RWPE2 (cell line): Measurements from ENCODE around the gene MRNIP.

Experiments
- ATAC-seq: fragments of 200-7000 bp; cut with Tn5 transposase; 3 replicates; pipeline ENCODE4 v1.9.1; 2021; ENCODE audit warnings: low read depth
- DNase-seq: peaks from one replicate; pipeline ENCODE4 v3.0.0-alpha.2; 2020; ENCODE audit warnings: low spot score
- H3K27ac ChIP-seq: fragments of 450-650 bp; 2 replicates; pipeline ENCODE4 v1.5.1; 2017; ENCODE audit warnings: mild to moderate bottlenecking; ENCODE audit not compliant: poor library complexity, severe bottlenecking
- H3K27me3 ChIP-seq: fragments of 250-450 bp; sonication (Bioruptor Pico); 2 replicates; pipeline ENCODE4 v1.5.1; 2021; ENCODE audit warnings: mild to moderate bottlenecking, moderate library complexity; ENCODE audit not compliant: insufficient read depth, poor library complexity, severe bottlenecking
- H3K36me3 ChIP-seq: fragments of 250-450 bp; sonication (Bioruptor Pico); 2 replicates; pipeline ENCODE4 v1.5.1; 2020; ENCODE audit warnings: low read depth, mild to moderate bottlenecking, moderate library complexity
- H3K4me1 ChIP-seq: fragments of 250-450 bp; sonication (Bioruptor Pico); 2 replicates; pipeline ENCODE4 v1.5.1; 2021; ENCODE audit warnings: mild to moderate bottlenecking, moderate library complexity; ENCODE audit not compliant: insufficient read depth, poor library complexity, severe bottlenecking
- H3K4me3 ChIP-seq: fragments of 250-450 bp; sonication (Bioruptor Pico); 2 replicates; pipeline ENCODE4 v1.5.1; 2021; ENCODE audit warnings: mild to moderate bottlenecking, moderate library complexity; ENCODE audit not compliant: severe bottlenecking
- H3K9me3 ChIP-seq: fragments of 250-450 bp; sonication (Bioruptor Pico); 2 replicates; pipeline ENCODE4 v1.5.1; 2021; ENCODE audit warnings: mild to moderate bottlenecking, moderate library complexity; ENCODE audit not compliant: severe bottlenecking
- TF ChIP-seq, protein P1 (sequence below): fragments of 450-650 bp; IDR thresholded peaks from one replicate; pipeline ENCODE4 v1.5.1; 2017; ENCODE audit warnings: mild to moderate bottlenecking, moderate library complexity; ENCODE audit not compliant: poor library complexity, severe bottlenecking

The MRNIP gene

DNA sequence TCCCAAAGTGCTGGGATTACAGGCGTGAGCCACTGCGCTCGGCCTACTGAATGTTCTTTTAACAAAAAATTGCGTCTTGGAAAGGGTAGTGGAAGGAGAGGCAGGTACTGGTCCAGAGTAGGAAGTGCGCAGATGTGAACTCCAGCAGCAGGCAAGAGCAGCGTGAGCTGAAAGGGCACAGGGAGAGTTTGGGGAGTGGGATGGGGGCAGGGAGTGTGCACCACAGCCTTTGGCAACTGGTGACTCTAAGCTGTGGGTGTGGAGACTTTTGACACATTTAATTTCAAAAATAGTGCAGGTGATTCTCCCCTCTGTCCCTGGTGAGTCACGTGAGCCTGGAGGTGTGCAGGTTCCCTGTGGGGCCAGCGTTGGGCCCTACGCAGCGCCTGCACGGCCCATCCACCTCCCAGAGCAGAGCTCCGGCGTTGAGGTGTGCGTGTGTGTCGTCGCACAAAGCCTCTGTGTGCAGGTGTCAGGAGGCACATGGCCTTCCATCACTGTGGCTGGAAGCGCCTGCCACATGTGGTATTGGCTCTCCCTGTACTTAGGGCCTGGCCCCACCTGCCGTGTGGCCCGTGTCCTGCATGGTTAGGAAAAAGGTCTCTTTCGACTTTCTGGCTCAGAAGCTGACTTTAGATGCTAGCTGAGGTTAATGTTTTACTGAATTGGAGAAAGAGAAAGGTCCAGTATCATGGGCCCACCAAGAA is 26.4 kb downstream of the MRNIP start:
- Histone ChIP-seq H3K36me3 (peaks cover 92% of the 10 kb centered on the region), H3K27me3 (no peaks in the 10 kb centered on the region), H3K4me1 (no peaks in the 10 kb centered on the region), H3K27ac (no peak overlapping the region), H3K9me3 (no peaks in the 10 kb centered on the region), H3K4me3 (no peak overlapping the region)
- TF ChIP-seq, protein P1, sequence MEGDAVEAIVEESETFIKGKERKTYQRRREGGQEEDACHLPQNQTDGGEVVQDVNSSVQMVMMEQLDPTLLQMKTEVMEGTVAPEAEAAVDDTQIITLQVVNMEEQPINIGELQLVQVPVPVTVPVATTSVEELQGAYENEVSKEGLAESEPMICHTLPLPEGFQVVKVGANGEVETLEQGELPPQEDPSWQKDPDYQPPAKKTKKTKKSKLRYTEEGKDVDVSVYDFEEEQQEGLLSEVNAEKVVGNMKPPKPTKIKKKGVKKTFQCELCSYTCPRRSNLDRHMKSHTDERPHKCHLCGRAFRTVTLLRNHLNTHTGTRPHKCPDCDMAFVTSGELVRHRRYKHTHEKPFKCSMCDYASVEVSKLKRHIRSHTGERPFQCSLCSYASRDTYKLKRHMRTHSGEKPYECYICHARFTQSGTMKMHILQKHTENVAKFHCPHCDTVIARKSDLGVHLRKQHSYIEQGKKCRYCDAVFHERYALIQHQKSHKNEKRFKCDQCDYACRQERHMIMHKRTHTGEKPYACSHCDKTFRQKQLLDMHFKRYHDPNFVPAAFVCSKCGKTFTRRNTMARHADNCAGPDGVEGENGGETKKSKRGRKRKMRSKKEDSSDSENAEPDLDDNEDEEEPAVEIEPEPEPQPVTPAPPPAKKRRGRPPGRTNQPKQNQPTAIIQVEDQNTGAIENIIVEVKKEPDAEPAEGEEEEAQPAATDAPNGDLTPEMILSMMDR = no peak
- ATAC-seq = no peak
- DNase-seq = no peak

- ATAC-seq (no peak), DNase-seq (no peak)
- no peaks in the 10 kb centered on the region for H3K27me3 ChIP-seq
- H3K4me3 ChIP-seq = no peak overlapping the region
- no peaks in the 10 kb centered on the region for H3K4me1 ChIP-seq
- H3K36me3 ChIP-seq = peaks cover 91% of the 10 kb centered on the region
- TF ChIP-seq, protein P1 = no peak
- H3K27ac ChIP-seq = no peak overlapping the region
- H3K9me3 ChIP-seq = no peaks in the 10 kb centered on the region
Measured at GRCh38 chr5:179830818-179831468, 27.7 kb downstream of the MRNIP start.

DNA sequence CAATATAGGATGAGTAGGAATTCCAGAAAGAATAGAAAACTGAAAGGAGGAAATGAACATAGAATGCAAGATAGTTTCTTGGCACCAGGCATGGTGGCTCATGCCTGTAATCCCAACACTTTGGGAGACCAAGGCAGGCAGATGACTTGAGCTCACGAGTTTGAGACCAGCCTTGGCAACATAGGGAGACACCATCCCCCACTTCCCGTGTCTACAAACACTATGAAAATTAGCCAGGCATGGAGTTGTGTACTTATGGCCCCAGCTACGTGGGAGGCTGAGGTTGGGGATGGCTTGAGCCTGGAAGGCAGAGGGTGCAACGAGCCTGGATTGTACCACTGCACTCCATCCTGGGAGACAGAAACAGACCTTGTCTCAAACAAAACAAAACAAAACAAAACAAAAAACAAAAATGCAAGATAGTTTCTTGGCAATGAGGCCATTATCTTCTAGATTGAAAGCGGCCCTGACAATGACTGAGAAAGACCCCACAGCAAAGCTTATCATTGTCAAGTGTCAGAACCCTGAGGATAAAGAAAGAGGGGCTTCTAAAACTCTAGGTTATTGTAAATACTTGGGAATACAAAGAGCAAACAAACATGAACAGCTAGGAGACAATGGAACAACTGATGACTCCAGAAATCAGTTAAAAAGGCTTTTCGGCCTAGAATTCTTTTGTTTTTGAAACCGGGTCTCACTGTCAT is 28.7 kb downstream of the MRNIP start:
- DNase-seq (no peak), ATAC-seq (no peak)
- TF ChIP-seq, protein P1 = no peak
- H3K4me3 ChIP-seq = no peak overlapping the region
- peaks cover 94% of the 10 kb centered on the region for H3K36me3 ChIP-seq
- H3K4me1 ChIP-seq = no peaks in the 10 kb centered on the region
- no peaks in the 10 kb centered on the region for H3K27me3 ChIP-seq
- no peaks in the 10 kb centered on the region for H3K9me3 ChIP-seq
- H3K27ac ChIP-seq = no peak overlapping the region

DNA sequence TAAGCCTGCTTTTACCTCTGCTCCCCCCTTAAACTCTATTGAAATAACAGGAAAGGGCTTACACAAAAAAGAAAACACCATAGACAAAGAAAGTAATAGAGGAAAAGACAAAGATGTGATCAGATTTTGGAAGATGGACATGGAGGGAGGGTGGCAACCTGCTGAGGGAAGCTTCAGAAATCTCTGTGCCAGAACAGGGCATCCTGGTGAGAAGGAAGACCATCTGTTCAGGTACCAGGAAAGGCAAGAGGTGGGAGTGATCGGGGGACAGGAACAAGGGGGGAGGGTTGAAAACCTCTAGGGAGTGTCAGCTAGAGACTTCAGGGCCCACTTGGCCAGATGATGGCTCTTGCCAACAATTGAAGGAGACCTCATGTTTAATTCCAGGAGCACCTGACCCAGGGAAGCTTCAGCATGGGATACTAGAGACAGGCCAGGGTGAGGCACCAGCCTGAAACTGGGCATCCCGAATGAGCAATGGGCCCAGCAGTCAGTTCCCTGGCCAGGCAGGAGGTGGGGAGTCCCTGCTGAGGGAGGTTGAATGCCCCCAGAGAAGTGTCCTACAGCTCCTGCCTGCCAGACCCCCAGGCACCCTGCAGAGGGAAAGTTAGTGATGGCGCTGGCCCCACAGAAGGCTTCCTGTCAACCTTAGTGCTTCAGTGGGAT is 29.7 kb downstream of the MRNIP start:
- no peaks in the 10 kb centered on the region for H3K4me1 ChIP-seq
- ATAC-seq = no peak

More for the DNA sequence above, 29.7 kb downstream of the MRNIP start:
- H3K27ac ChIP-seq = no peak overlapping the region
- H3K9me3 ChIP-seq = no peaks in the 10 kb centered on the region
- no peaks in the 10 kb centered on the region for H3K27me3 ChIP-seq
- DNase-seq = no peak
- H3K36me3 ChIP-seq = peaks cover 99% of the 10 kb centered on the region
- no peak overlapping the region for H3K4me3 ChIP-seq
- TF ChIP-seq, protein P1 = no peak
